Prostate gland (tissue), 2 donors: ENCODE results near the gene FLVCR2. TPM values are rescaled to one million over a fixed set of nuclear protein-coding genes. Genes with fewer than 3 reads are reported as not detected.

Experiments used
- DNase-seq: peaks from one replicate; pipeline ENCODE4 v3.0.0-alpha.2; 2019; ENCODE audit warnings: low spot score
- H3K27ac ChIP-seq, 2 donors: fragments of 200-600 bp; sonication (generic); 2 replicates each; pipeline ENCODE4 v1.5.1; 2017 to 2019
- H3K27me3 ChIP-seq: fragments of 200-600 bp; sonication (generic); replicated peaks from 2 replicates; pipeline ENCODE4 v1.5.1; 2019; ENCODE audit not compliant: insufficient read depth
- H3K36me3 ChIP-seq, 2 donors: fragments of 200-600 bp; sonication (generic); 1 replicate in 1 of 2; 2 replicates in 1 of 2; pipeline versions ENCODE4 v1.5.1 to v1.8.1; 2017 to 2019
- H3K4me1 ChIP-seq: fragments of 200-600 bp; sonication (generic); replicated peaks from 2 replicates; pipeline ENCODE4 v1.5.1; 2019
- H3K4me3 ChIP-seq, 2 donors: fragments of 200-600 bp; sonication (generic); 2 replicates each; pipeline ENCODE4 v1.5.1; 2017 to 2019
- H3K9me3 ChIP-seq: fragments of 200-600 bp; sonication (generic); 2 replicates; pipeline ENCODE4 v1.5.1; 2017
- POLR2A ChIP-seq: fragments of 450-650 bp; IDR thresholded peaks from one replicate; pipeline ENCODE4 v1.6.1; 2016; ENCODE audit warnings: antibody characterized with exemption, mild to moderate bottlenecking
- POLR2AphosphoS5 ChIP-seq: sonication (generic); formaldehyde crosslinking; IDR thresholded peaks from one replicate; pipeline ENCODE4 v1.6.1; 2017; ENCODE audit warnings: antibody characterized with exemption
- WGBS: methylation state at CpG from one replicate; pipeline ENCODE4 v1.1.5; 2018; 5-methylcytosine and 5-hydroxymethylcytosine counted together
- intact Hi-C: fragments of 100-400 bp; cut with DNase I; formaldehyde crosslinking; loops from one replicate; pipeline ENCODE4 v1.14.2; 2022
- total RNA-seq, 2 donors: library from RNA; depleted of rRNA; stranded (reverse); fragments of >200 nt; gene quantifications; one replicate each; pipeline ENCODE4 v1.1.0, GENCODE V29; 2016
- TF ChIP-seq, protein P1 (sequence below), 4 experiments: fragments of 200-600 bp in 2 of 4; fragments of 450-650 bp in 2 of 4; sonication (generic) in 2 of 4; IDR thresholded peaks; 1 replicate in 3 of 4; 2 replicates in 1 of 4; pipeline ENCODE4 v1.5.1; 2016 to 2019; ENCODE audit warnings: antibody characterized with exemption in 4 of 4, mild to moderate bottlenecking in 2 of 4, moderate library complexity in 2 of 4

FLVCR2 gene
- total RNA-seq, 2 donors from 2014 or later: 3.1 to 22.2 TPM

DNA sequence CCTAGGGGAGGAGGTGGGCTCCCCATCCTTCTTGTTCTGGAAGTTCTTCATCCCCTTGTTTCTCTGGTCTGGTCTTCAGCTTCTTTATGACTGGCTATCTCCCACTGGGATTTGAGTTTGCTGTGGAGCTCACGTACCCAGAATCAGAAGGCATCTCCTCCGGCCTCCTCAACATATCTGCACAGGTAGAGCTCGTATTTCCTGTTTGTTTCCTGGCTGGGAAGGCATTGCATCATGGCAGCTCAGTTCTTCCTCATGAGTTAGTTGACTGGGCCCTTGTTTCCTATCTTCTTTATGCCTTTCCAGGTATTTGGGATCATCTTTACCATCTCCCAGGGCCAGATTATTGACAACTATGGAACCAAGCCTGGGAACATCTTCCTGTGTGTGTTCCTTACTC is 62.5 kb downstream of the FLVCR2 start:
- H3K27me3 ChIP-seq: no peaks in the 10 kb centered on the region

DNA sequence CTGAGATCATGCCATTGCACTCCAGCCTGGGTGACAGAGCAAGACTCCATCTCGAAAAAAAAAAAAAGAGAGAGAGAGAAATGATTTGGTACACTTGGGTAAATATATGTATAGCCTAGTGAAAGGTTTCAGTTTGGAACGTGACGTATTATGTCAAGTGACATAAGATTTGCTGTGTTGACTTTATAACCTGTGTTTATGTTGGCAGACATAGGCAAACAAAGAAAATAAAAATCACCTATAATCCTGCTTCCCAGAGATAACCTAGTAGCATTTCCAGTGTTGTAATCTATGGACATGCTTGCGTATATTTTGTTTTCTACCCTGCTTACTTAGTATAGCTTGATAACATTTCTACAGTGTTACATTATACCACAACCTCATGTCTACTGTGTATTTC is 65.6 kb downstream of the FLVCR2 start:
- intact Hi-C loops: no loop called here
- Histone ChIP-seq H3K9me3 (no peaks in the 10 kb centered on the region), H3K4me1 (peaks cover 7% of the 10 kb centered on the region)

More for the DNA sequence above, 62.5 kb downstream of the FLVCR2 start:
- intact Hi-C loops: no loop called here
- no peak for DNase-seq
- Histone ChIP-seq H3K4me3 (no peak overlapping the region), H3K4me1 (no peaks in the 10 kb centered on the region), H3K27ac (no peak overlapping the region), H3K36me3 (no peaks in the 10 kb centered on the region), H3K9me3 (no peaks in the 10 kb centered on the region)
- 86% methylated on average over 3 of the region's 3 CpGs for WGBS
- no peak for TF ChIP-seq POLR2AphosphoS5
- TF ChIP-seq POLR2A: no peak
- TF ChIP-seq, protein P1, sequence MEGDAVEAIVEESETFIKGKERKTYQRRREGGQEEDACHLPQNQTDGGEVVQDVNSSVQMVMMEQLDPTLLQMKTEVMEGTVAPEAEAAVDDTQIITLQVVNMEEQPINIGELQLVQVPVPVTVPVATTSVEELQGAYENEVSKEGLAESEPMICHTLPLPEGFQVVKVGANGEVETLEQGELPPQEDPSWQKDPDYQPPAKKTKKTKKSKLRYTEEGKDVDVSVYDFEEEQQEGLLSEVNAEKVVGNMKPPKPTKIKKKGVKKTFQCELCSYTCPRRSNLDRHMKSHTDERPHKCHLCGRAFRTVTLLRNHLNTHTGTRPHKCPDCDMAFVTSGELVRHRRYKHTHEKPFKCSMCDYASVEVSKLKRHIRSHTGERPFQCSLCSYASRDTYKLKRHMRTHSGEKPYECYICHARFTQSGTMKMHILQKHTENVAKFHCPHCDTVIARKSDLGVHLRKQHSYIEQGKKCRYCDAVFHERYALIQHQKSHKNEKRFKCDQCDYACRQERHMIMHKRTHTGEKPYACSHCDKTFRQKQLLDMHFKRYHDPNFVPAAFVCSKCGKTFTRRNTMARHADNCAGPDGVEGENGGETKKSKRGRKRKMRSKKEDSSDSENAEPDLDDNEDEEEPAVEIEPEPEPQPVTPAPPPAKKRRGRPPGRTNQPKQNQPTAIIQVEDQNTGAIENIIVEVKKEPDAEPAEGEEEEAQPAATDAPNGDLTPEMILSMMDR (IDR thresholded peaks at IDR 0.05): no peak

DNA sequence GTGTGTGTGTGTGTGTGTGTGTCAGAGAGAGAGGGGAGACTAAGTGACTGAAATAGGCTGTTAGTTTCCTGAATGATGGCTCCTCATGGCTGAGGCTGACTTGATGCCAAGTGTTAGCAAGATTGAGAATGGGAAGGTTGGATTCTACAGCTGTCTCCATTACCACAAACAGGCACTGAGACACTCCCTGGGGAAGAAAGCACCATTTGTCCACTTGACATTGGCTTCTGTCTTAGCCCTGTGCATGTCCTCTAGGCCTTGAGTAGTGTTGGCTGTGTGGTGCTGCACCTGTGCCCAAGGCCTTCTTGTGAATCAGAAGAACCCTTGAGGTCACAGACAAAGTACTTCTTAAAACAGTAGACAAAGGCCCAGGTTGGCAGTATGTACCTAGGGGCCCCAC is 66.6 kb downstream of the FLVCR2 start:
- H3K27me3 ChIP-seq: no peaks in the 10 kb centered on the region
- H3K4me3 ChIP-seq: no peak overlapping the region
- peak overlapping the region in 1 of 2 donors; percentile 74 for H3K27ac ChIP-seq
- H3K36me3 ChIP-seq: no peaks in the 10 kb centered on the region
- peaks cover 7% of the 10 kb centered on the region for H3K4me1 ChIP-seq
- no peak for DNase-seq
- intact Hi-C loops: no loop called here
- TF ChIP-seq POLR2A (no peak), POLR2AphosphoS5 (no peak)
- TF ChIP-seq, protein P1 (IDR thresholded peaks at IDR 0.05): no peak
- no peaks in the 10 kb centered on the region for H3K9me3 ChIP-seq

More for the DNA sequence above, 65.6 kb downstream of the FLVCR2 start:
- H3K27me3 ChIP-seq: no peaks in the 10 kb centered on the region
- no peaks in the 10 kb centered on the region for H3K36me3 ChIP-seq
- WGBS: 43% methylated on average over 4 of the region's 4 CpGs
- no peak overlapping the region for H3K4me3 ChIP-seq
- H3K27ac ChIP-seq: peak overlapping the region; percentile 53 to 74
- peak; percentile 64 for TF ChIP-seq POLR2AphosphoS5
- TF ChIP-seq, protein P1 (IDR thresholded peaks at IDR 0.05): no peak
- no peak for TF ChIP-seq POLR2A
- no peak for DNase-seq

DNA sequence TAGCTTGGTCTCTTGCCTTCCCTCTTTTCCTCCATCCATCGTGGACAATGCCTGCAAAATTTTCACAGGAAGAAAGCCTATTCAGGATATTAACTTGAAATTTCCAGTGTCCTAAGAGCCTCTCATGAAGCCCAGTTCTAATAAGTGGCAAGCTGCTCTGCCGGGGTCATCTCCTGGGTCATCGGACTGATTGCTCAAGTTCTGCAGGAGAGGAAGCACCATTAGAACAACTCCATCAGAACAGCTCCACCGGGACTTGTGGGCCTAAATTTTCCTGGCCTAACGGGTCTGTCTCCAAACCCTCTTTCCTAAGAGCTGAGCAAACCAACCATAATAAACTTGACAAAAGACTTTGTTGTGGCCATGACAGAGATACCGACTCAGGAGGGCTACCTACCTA is 68.3 kb downstream of the FLVCR2 start:
- Histone ChIP-seq H3K36me3 (no peaks in the 10 kb centered on the region), H3K27me3 (no peaks in the 10 kb centered on the region), H3K4me1 (peaks cover 7% of the 10 kb centered on the region), H3K4me3 (no peak overlapping the region), H3K27ac (no peak overlapping the region), H3K9me3 (no peaks in the 10 kb centered on the region)
- no peak for DNase-seq
- 86% methylated on average over 6 of the region's 6 CpGs for whole genome bisulfite sequencing
- TF ChIP-seq POLR2A: no peak
- intact Hi-C loops: no loop called here

DNA sequence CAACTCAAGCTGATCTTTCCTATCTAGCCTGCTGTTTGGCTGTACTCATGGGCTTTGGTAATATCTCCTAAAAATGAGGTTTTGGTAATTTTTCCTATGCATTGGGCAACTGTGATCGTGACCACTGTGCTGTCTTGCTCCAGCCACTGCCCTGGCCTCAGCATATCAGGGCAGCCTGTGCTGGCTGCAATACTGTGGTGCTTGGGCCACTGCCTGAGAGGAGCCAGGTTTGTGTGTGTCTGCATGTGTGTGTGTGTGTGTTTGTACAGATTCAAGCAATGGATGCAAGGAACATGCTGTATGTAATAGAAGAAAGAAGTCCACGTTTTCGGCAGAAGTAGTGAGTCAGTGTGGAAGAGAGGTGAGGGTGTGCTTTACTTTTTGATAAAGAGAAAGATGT is 69.2 kb downstream of the FLVCR2 start:
- TF ChIP-seq, protein P1 (IDR thresholded peaks at IDR 0.05): no peak
- TF ChIP-seq POLR2AphosphoS5 (no peak), POLR2A (no peak)
- Histone ChIP-seq H3K4me3 (no peak overlapping the region), H3K36me3 (no peaks in the 10 kb centered on the region), H3K4me1 (peaks cover 7% of the 10 kb centered on the region), H3K9me3 (no peaks in the 10 kb centered on the region), H3K27me3 (no peaks in the 10 kb centered on the region), H3K27ac (peak overlapping the region; percentile 20 to 59)
- no peak for DNase-seq
- intact Hi-C loops: no loop called here
- 59% methylated on average over 3 of the region's 3 CpGs for WGBS
